ENCODE data around the gene CPN2.

CPN2 gene

GRCh38 chr3:194383276-194383940 is 32.3 kb upstream of the CPN2 start:
- CTCF ChIA-PET: interaction anchor here (0.8 to 2.0 kb wide), 3 partner anchors 14 to 40 kb away, joined by 3 to 11 read pairs (median 5); no protein-coding TSS in a partner anchor

GRCh38 chr3:194382892-194383223 is 31.7 kb upstream of the CPN2 start:
- DNase-seq (ENCODE audit: low read depth, low spot score): no peak
- no peak for TF ChIP-seq CTCF (IDR thresholded peaks at IDR 0.05; ENCODE audit: insufficient read depth, low read length, missing control alignments)
- ChIA-PET POLR2A (no interaction called here), CTCF (interaction anchor here (0.8 to 2.0 kb wide), 2 partner anchors 20 to 39 kb away, joined by 3 to 11 read pairs; no protein-coding TSS in a partner anchor)
- H3K4me3 ChIP-seq (ENCODE audit: low read depth, low read length): no peak overlapping the region

More at GRCh38 chr3:194383276-194383940, 32.3 kb upstream of the CPN2 start:
- no peak overlapping the region for H3K4me3 ChIP-seq (ENCODE audit: low read depth, low read length)
- no peak for DNase-seq (ENCODE audit: low read depth, low spot score)
- POLR2A ChIA-PET: no interaction called here
- TF ChIP-seq CTCF (IDR thresholded peaks at IDR 0.05; ENCODE audit: insufficient read depth, low read length, missing control alignments): no peak

- no peak for TF ChIP-seq CTCF (IDR thresholded peaks at IDR 0.05; ENCODE audit: insufficient read depth, low read length, missing control alignments)
- POLR2A ChIA-PET: no interaction called here
- no peak for DNase-seq (ENCODE audit: low read depth, low spot score)
- no peak overlapping the region for H3K4me3 ChIP-seq (ENCODE audit: low read depth, low read length)
- CTCF ChIA-PET: interaction anchor here (0.8 to 2.0 kb wide), 3 partner anchors 16 to 38 kb away, joined by 3 to 11 read pairs (median 3); no protein-coding TSS in a partner anchor
These were observed 31.2 kb upstream of the CPN2 start for GRCh38 chr3:194382196-194382891.

GRCh38 chr3:194381460-194381875 is 30.3 kb upstream of the CPN2 start:
- TF ChIP-seq CTCF (IDR thresholded peaks at IDR 0.05; ENCODE audit: insufficient read depth, low read length, missing control alignments): no peak
- no peak for DNase-seq (ENCODE audit: low read depth, low spot score)
- H3K4me3 ChIP-seq (ENCODE audit: low read depth, low read length): no peak overlapping the region
- ChIA-PET POLR2A (no interaction called here), CTCF (interaction anchor here (1.1 kb wide), 1 partner anchor 38 kb away, joined by 4 read pairs; no protein-coding TSS in a partner anchor)

GRCh38 chr3:194380326-194380725 is 29.2 kb upstream of the CPN2 start:
- ChIA-PET POLR2A (no interaction called here), CTCF (interaction anchor here (1.1 kb wide), 1 partner anchor 37 kb away, joined by 4 read pairs; no protein-coding TSS in a partner anchor)
- DNase-seq (ENCODE audit: low read depth, low spot score): no peak
- no peak overlapping the region for H3K4me3 ChIP-seq (ENCODE audit: low read depth, low read length)
- TF ChIP-seq CTCF (IDR thresholded peaks at IDR 0.05; ENCODE audit: insufficient read depth, low read length, missing control alignments): no peak

GRCh38 chr3:194379651-194380050 is 28.5 kb upstream of the CPN2 start:
- POLR2A ChIA-PET: no interaction called here
- TF ChIP-seq CTCF (IDR thresholded peaks at IDR 0.05; ENCODE audit: insufficient read depth, low read length, missing control alignments): no peak
- no peak for DNase-seq (ENCODE audit: low read depth, low spot score)
- H3K4me3 ChIP-seq (ENCODE audit: low read depth, low read length): no peak overlapping the region
- CTCF ChIA-PET: interaction anchor here (1.4 to 2.5 kb wide), 3 partner anchors 9 to 35 kb away, joined by 3 to 16 read pairs (median 7); no protein-coding TSS in a partner anchor

Measured in AG04449 (cell line).